VCaP (cell line): ENCODE results near the gene IGFL1.
A peak's percentile ranks its signal among the peaks of the same experiment; 100 is the strongest.
"Not testable (repeated sequence)": the region's sequence is repeated elsewhere in the genome, so short reads cannot be mapped to it uniquely, and the experiment has no call there.

Experiments
- H3K27ac ChIP-seq: fragments of 450-650 bp; 2 replicates; pipeline ENCODE4 v1.5.1; 2017
- CTCF ChIP-seq: fragments of 450-650 bp; conservative IDR thresholded peaks from 2 replicates; pipeline ENCODE4 v1.5.1; 2017; ENCODE audit warnings: mild to moderate bottlenecking, moderate library complexity

Gene IGFL1

GRCh38 chr19:46232938-46233621 lies 3.5 kb downstream of the IGFL1 start:
- no peak for TF ChIP-seq CTCF

GRCh38 chr19:46233871-46234270 lies 4.3 kb downstream of the IGFL1 start:
- not testable (repeated sequence) for H3K27ac ChIP-seq

More at GRCh38 chr19:46232938-46233621, 3.5 kb downstream of the IGFL1 start:
- peak overlapping the region; percentile 22; the same call in 1 of the 2 replicates for H3K27ac ChIP-seq

- H3K27ac ChIP-seq: not testable (repeated sequence)
Observed at GRCh38 chr19:46238141-46238540, 8.6 kb downstream of the IGFL1 start.

GRCh38 chr19:46239193-46240024 lies 9.9 kb downstream of the IGFL1 start:
- H3K27ac ChIP-seq: peak overlapping the region; percentile 72; the same call in 1 of the 2 replicates
- no peak for TF ChIP-seq CTCF

GRCh38 chr19:46240693-46241092 lies 11.2 kb downstream of the IGFL1 start:
- no peak for TF ChIP-seq CTCF
- H3K27ac ChIP-seq: peak overlapping the region; percentile 72

- H3K27ac ChIP-seq: peak overlapping the region; percentile 72
- no peak for TF ChIP-seq CTCF
Observed at GRCh38 chr19:46241626-46242025, 12.1 kb downstream of the IGFL1 start.

GRCh38 chr19:46243081-46243654 lies 13.6 kb downstream of the IGFL1 start:
- H3K27ac ChIP-seq: not testable (repeated sequence)

GRCh38 chr19:46250076-46250735 lies 20.7 kb downstream of the IGFL1 start:
- TF ChIP-seq CTCF: no peak
- H3K27ac ChIP-seq: no peak overlapping the region
